Activated T-helper 2 cell treated with anti-CD3 and anti-CD28 coated beads, Interferon-gamma antibody, Interleukin-2, Interleukin-4, amounts not matched to agents 10 μg/mL and 5 μg/mL and 100 μg/mL, durations not matched to agents 14 hours and 24 hours and 36 hours (primary cell): Measurements from ENCODE around the gene CEACAM16. TPM values are rescaled to one million over a fixed set of nuclear protein-coding genes. Genes with fewer than 3 reads are reported as not detected.
A peak's percentile ranks its signal among the peaks of the same experiment; 100 is the strongest.

Source experiments
- DNase-seq: peaks from one replicate; pipeline ENCODE4 v3.0.0; 2021; ENCODE audit warnings: low spot score
- H3K27ac Mint-ChIP-seq: one replicate; pipeline ENCODE4 v1.8.0; 2021; ENCODE audit warnings: mixed read lengths
- H3K27me3 Mint-ChIP-seq: one replicate; pipeline ENCODE4 v1.8.0; 2021; ENCODE audit warnings: low read depth, mixed read lengths
- H3K36me3 Mint-ChIP-seq: one replicate; pipeline ENCODE4 v1.8.0; 2021; ENCODE audit warnings: low read depth, mixed read lengths
- H3K4me1 Mint-ChIP-seq: one replicate; pipeline ENCODE4 v1.8.0; 2021; ENCODE audit warnings: low read depth, mixed read lengths
- H3K4me3 Mint-ChIP-seq: one replicate; pipeline ENCODE4 v1.8.0; 2021; ENCODE audit warnings: low read depth, mild to moderate bottlenecking, moderate library complexity, mixed read lengths
- H3K9me3 Mint-ChIP-seq: one replicate; pipeline ENCODE4 v1.8.0; 2021; ENCODE audit warnings: mixed read lengths
- intact Hi-C: fragments of 100-400 bp; cut with micrococcal nuclease; formaldehyde crosslinking; loops from one replicate; pipeline ENCODE4 v1.15.1; 2023
- total RNA-seq: library from RNA; stranded (reverse); gene quantifications from 2 replicates; pipeline ENCODE4 v1.2.3, GENCODE V29; 2022

CEACAM16 gene
- total RNA-seq, 1 donor from 2014 or later = not detected

GRCh38 chr19:44740351-44740824 is 41.4 kb downstream of the CEACAM16 start:
- intact Hi-C loops = no loop called here
- Mint-ChIP-seq H3K4me1 (peaks cover 9% of the 10 kb centered on the region), H3K9me3 (no peaks in the 10 kb centered on the region), H3K27me3 (peaks cover 1% of the 10 kb centered on the region), H3K4me3 (no peak overlapping the region), H3K36me3 (no peaks in the 10 kb centered on the region), H3K27ac (no peak overlapping the region)
- no peak for DNase-seq

DNA sequence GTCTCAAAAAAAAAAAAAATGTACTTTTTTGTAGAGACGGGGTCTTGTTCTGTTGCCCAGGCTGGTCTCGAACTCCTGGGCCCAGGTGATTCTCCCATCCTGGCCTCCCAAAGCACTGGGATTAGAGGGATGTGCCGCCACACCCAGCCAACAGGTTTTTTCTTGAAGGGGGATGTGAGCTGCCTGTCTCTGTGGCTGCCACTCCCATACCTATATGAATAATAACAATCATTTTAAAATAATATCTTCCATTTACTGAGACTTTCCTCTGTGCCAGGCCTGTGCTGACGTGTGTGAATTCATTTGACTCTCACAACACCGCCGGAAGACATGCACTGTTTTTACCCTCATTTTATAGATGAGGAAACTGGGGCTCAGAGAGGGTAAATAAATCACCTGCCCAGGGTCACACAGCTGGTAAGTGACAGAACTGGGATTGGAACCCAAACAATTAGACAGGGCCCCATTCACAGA is 42.3 kb downstream of the CEACAM16 start:
- no peaks in the 10 kb centered on the region for H3K9me3 Mint-ChIP-seq
- H3K27ac Mint-ChIP-seq = no peak overlapping the region
- no peak for DNase-seq
- no peak overlapping the region for H3K4me3 Mint-ChIP-seq
- H3K36me3 Mint-ChIP-seq = no peaks in the 10 kb centered on the region
- intact Hi-C loops = no loop called here
- H3K4me1 Mint-ChIP-seq = peaks cover 17% of the 10 kb centered on the region
- H3K27me3 Mint-ChIP-seq = peaks cover 2% of the 10 kb centered on the region

- intact Hi-C loops = no loop called here
- no peaks in the 10 kb centered on the region for H3K36me3 Mint-ChIP-seq
- no peaks in the 10 kb centered on the region for H3K9me3 Mint-ChIP-seq
- H3K27ac Mint-ChIP-seq = no peak overlapping the region
- H3K4me1 Mint-ChIP-seq = peaks cover 23% of the 10 kb centered on the region
- no peak overlapping the region for H3K4me3 Mint-ChIP-seq
- DNase-seq = no peak
- H3K27me3 Mint-ChIP-seq = peaks cover 4% of the 10 kb centered on the region
Observed at GRCh38 chr19:44741841-44742329, 42.9 kb downstream of the CEACAM16 start.

DNA sequence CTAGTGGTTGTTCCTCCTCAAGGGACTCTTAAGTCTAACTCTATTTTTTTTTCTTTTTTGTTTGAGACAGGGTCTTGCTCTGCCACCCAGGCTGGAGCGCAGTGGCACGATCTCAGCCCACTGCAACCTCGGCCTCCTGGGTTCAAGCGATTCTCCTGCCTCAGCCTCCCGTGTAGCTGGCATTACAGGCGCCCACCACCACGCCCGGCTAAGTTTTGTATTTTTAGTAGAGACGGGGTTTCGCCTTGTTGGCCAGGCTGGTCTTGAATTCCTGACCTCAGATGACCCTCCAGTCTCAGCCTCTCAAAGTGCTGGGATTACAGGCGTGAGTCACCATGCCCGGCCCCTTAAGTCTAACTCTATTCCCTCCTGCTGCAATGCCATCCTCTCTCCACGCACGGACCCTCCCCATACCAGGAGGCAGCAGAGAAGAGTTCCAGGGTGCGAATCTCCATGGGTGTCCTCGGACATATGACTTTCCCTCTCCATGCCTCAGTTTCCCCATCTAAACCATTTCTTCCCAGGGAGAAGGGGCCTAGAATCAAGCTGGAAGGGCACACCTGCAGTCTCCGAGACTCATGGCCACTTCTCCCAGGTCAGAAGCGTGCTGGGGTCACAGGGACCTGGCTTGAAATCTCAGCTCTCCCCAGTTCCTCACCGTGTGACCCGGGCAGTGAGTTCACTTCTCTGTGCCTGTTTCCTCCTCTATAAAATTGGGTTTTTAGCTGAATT is 43.5 kb downstream of the CEACAM16 start:
- no peak for DNase-seq
- Mint-ChIP-seq H3K9me3 (no peaks in the 10 kb centered on the region), H3K27ac (no peak overlapping the region), H3K4me1 (peaks cover 21% of the 10 kb centered on the region), H3K36me3 (no peaks in the 10 kb centered on the region), H3K27me3 (peaks cover 3% of the 10 kb centered on the region), H3K4me3 (no peak overlapping the region)
- intact Hi-C loops = no loop called here

DNA sequence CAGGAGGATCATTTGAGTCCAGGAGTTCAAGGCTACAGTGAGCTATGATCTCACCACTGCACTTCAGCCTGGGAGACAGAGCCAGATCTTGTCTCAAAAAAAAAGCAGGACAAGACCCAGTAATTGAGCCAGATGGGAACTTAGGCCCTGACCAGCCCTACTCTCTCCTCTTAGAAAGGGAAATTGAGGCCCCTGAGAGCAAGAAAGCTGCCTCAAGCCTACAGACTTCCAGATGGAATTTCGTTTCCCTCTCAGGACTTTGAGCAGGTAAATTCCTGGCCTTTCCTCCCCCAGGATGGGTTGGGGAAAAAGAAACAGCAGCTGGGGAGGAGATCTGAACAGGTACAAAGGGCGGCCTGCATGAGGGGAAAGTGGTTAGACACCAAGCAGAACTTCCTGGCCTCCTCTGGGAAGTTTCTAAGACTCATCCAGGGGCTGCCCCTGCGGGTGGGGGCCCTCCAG is 46.0 kb downstream of the CEACAM16 start:
- Mint-ChIP-seq H3K27ac (no peak overlapping the region), H3K27me3 (peaks cover 3% of the 10 kb centered on the region), H3K9me3 (no peaks in the 10 kb centered on the region), H3K4me1 (peaks cover 28% of the 10 kb centered on the region), H3K36me3 (peaks cover 9% of the 10 kb centered on the region), H3K4me3 (no peak overlapping the region)
- intact Hi-C loops = no loop called here
- DNase-seq = no peak

DNA sequence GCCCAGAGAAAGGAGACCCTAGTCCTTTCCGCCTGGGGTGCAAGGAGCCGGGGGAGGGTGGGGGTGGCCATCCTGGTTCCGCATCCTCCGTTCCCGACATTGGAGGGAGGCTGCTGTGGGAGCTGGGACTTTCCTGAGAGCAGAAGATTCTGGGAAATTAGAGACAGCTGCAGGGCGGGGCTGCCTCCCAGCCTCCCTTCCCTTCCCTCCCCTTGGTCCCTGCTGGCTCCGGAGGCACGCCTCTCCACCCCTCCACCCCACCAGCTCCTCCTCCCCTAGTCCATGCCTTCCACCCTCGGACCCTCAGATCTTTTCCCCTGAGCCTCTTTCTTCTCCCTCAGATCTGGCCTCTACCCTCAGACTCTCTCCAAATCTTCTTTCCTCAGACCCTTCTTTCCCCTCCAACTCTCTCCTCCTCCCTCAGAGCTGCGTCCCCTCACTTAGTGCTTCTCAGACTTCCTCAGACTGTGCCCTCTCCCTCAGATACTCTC is 46.4 kb downstream of the CEACAM16 start:
- Mint-ChIP-seq H3K27ac (peak overlapping the region; percentile 59), H3K4me3 (no peak overlapping the region), H3K4me1 (peaks cover 31% of the 10 kb centered on the region), H3K9me3 (no peaks in the 10 kb centered on the region), H3K36me3 (peaks cover 13% of the 10 kb centered on the region), H3K27me3 (peaks cover 3% of the 10 kb centered on the region)
- intact Hi-C loops = no loop called here
- no peak for DNase-seq

- peaks cover 3% of the 10 kb centered on the region for H3K27me3 Mint-ChIP-seq
- intact Hi-C loops = loop anchor here (2.0 kb wide), 1 partner anchor 433 kb away; the partner anchor contains the start of genes BLOC1S3 and TRAPPC6A
- no peak overlapping the region for H3K4me3 Mint-ChIP-seq
- no peak for DNase-seq
- H3K9me3 Mint-ChIP-seq = no peaks in the 10 kb centered on the region
- H3K4me1 Mint-ChIP-seq = peaks cover 38% of the 10 kb centered on the region
- H3K27ac Mint-ChIP-seq = peak overlapping the region; percentile 59
- H3K36me3 Mint-ChIP-seq = peaks cover 20% of the 10 kb centered on the region
Observed at GRCh38 chr19:44745887-44746600, 47.1 kb downstream of the CEACAM16 start.

GRCh38 chr19:44746616-44746945 is 47.6 kb downstream of the CEACAM16 start:
- peak overlapping the region; percentile 65 for H3K27ac Mint-ChIP-seq
- intact Hi-C loops = loop anchor here (2.0 kb wide), 1 partner anchor 432 kb away; the partner anchor contains the start of genes BLOC1S3 and TRAPPC6A

GRCh38 chr19:44746946-44747738 is 48.2 kb downstream of the CEACAM16 start:
- peaks cover 31% of the 10 kb centered on the region for H3K36me3 Mint-ChIP-seq
- H3K4me1 Mint-ChIP-seq = peaks cover 46% of the 10 kb centered on the region
- peak overlapping the region; percentile 97 for H3K27ac Mint-ChIP-seq
- intact Hi-C loops = loop anchor here (1.0 to 2.0 kb wide), 3 partner anchors 23 to 432 kb away; partner anchors contain the start of genes BLOC1S3 and TRAPPC6A
- no peaks in the 10 kb centered on the region for H3K9me3 Mint-ChIP-seq
- peaks cover 3% of the 10 kb centered on the region for H3K27me3 Mint-ChIP-seq
- DNase-seq = peak; percentile 83
- peak overlapping the region; percentile 92 for H3K4me3 Mint-ChIP-seq

More at GRCh38 chr19:44746616-44746945, 47.6 kb downstream of the CEACAM16 start:
- H3K4me3 Mint-ChIP-seq = peak overlapping the region; percentile 92
- DNase-seq = no peak
- no peaks in the 10 kb centered on the region for H3K9me3 Mint-ChIP-seq
- H3K27me3 Mint-ChIP-seq = peaks cover 3% of the 10 kb centered on the region
- H3K36me3 Mint-ChIP-seq = peaks cover 25% of the 10 kb centered on the region
- H3K4me1 Mint-ChIP-seq = peaks cover 41% of the 10 kb centered on the region

GRCh38 chr19:44747739-44748425 is 48.9 kb downstream of the CEACAM16 start:
- intact Hi-C loops = loop anchor here (1.0 to 2.0 kb wide), 3 partner anchors 22 to 431 kb away; partner anchors contain the start of genes BLOC1S3 and TRAPPC6A
- Mint-ChIP-seq H3K27me3 (peaks cover 3% of the 10 kb centered on the region), H3K36me3 (peaks cover 38% of the 10 kb centered on the region), H3K4me3 (peak overlapping the region; percentile 92), H3K27ac (peak overlapping the region; percentile 97), H3K9me3 (no peaks in the 10 kb centered on the region), H3K4me1 (peaks cover 54% of the 10 kb centered on the region)
- DNase-seq = no peak

GRCh38 chr19:44748426-44749254 is 49.7 kb downstream of the CEACAM16 start, which contains the start of gene BCL3:
BCL3 (plus strand) TSS chr19:44748708; CDS start chr19:44748791, 83 bp downstream.
- Mint-ChIP-seq H3K27ac (peak within 1 kb of the TSS; percentile 97), H3K4me1 (peaks cover 56% of the 10 kb centered on the region), H3K36me3 (peaks cover 45% of the 10 kb centered on the region), H3K4me3 (peak within 1 kb of the TSS; percentile 93), H3K27me3 (peaks cover 3% of the 10 kb centered on the region), H3K9me3 (no peaks in the 10 kb centered on the region)
- DNase-seq = peak; percentile 76
- intact Hi-C loops = no loop called here
